Endodermal cell (in vitro differentiated cells): ENCODE measurements around the gene ARL5C. TPM values are rescaled to one million over a fixed set of nuclear protein-coding genes. Genes with fewer than 3 reads are reported as not detected.

Experiments used
- DNase-seq: peaks from one replicate; pipeline ENCODE4 v3.0.0-alpha.2; 2017
- H3K27ac ChIP-seq: 2 replicates; pipeline ENCODE4 v1.5.1; 2013; ENCODE audit warnings: mild to moderate bottlenecking, low read depth, low read length, moderate library complexity
- H3K27me3 ChIP-seq: 2 replicates; pipeline ENCODE4 v1.6.1; 2013; ENCODE audit warnings: mild to moderate bottlenecking, low read length, moderate library complexity; ENCODE audit not compliant: insufficient read depth, control insufficient read depth, poor library complexity, severe bottlenecking
- H3K36me3 ChIP-seq: 2 replicates; pipeline ENCODE4 v1.7.0; 2013; ENCODE audit warnings: mild to moderate bottlenecking, low read length, moderate library complexity; ENCODE audit not compliant: control insufficient read depth, insufficient read depth
- H3K4me1 ChIP-seq: one replicate; pipeline ENCODE4 v1.7.0; 2013; ENCODE audit warnings: low read length; ENCODE audit not compliant: control insufficient read depth, insufficient read depth
- H3K4me3 ChIP-seq: 2 replicates; pipeline ENCODE4 v1.5.1; 2013; ENCODE audit warnings: mild to moderate bottlenecking, low read length, moderate library complexity
- H3K9ac ChIP-seq: 2 replicates; pipeline ENCODE4 v1.6.1; 2013; ENCODE audit warnings: mild to moderate bottlenecking, low read length, moderate library complexity; ENCODE audit not compliant: poor library complexity, severe bottlenecking; ENCODE audit errors: extremely low read depth
- H3K9me3 ChIP-seq: 2 replicates; pipeline ENCODE4 v1.6.1; 2013; ENCODE audit warnings: mild to moderate bottlenecking, low read length, moderate library complexity; ENCODE audit not compliant: control insufficient read depth
- H3K27ac Mint-ChIP-seq: 2 replicates; pipeline ENCODE4 v1.8.0; 2020; ENCODE audit warnings: mixed read lengths
- H3K27me3 Mint-ChIP-seq: 2 replicates; pipeline ENCODE4 v1.8.0; 2021; ENCODE audit warnings: mild to moderate bottlenecking, mixed read lengths; ENCODE audit not compliant: insufficient read depth
- H3K36me3 Mint-ChIP-seq: 2 replicates; pipeline ENCODE4 v1.8.0; 2020; ENCODE audit warnings: low read depth, mixed read lengths
- H3K4me1 Mint-ChIP-seq: 2 replicates; pipeline ENCODE4 v1.8.0; 2020; ENCODE audit warnings: mixed read lengths
- H3K4me3 Mint-ChIP-seq: 2 replicates; pipeline ENCODE4 v1.8.0; 2020; ENCODE audit warnings: mild to moderate bottlenecking, moderate library complexity, mixed read lengths
- H3K9me3 Mint-ChIP-seq: 2 replicates; pipeline ENCODE4 v1.8.0; 2020; ENCODE audit warnings: mild to moderate bottlenecking, mixed read lengths
- CTCF ChIP-seq: fragments of 200-600 bp; sonication (generic); conservative IDR thresholded peaks from 2 replicates; pipeline ENCODE4 v1.5.0; 2021; ENCODE audit warnings: antibody characterized with exemption, mild to moderate bottlenecking
- WGBS, 2 experiments: methylation state at CpG; one replicate each; pipeline versions ENCODE4 v1.1.5 to v1.1.7; 2013; ENCODE audit warnings: missing lambda C conversion rate in 2 of 2, mixed read lengths in 1 of 2; ENCODE audit not compliant: insufficient coverage in 1 of 2, insufficient read length in 1 of 2; 5-methylcytosine and 5-hydroxymethylcytosine counted together
- total RNA-seq, 2 donors: library from RNA; stranded (reverse); fragmentation: NEBNext Ultra II Directional in 1 of 2; extraction: Animal tissue kit (Norgen Biotek cat#: 25700) in 1 of 2; gene quantifications; 2 replicates in 1 of 2; 3 replicates in 1 of 2; pipeline ENCODE4 v1.2.1, GENCODE V29; 2021

ARL5C gene
- total RNA-seq, 2 donors from 2014 or later: not detected

GRCh38 chr17:39212195-39212810 lies 46.3 kb upstream of the ARL5C start:
- H3K4me1 ChIP-seq: peaks cover 4% of the 10 kb centered on the region
- H3K4me3 ChIP-seq: no peak overlapping the region
- Mint-ChIP-seq H3K9me3 (no peaks in the 10 kb centered on the region), H3K27me3 (peaks cover 56% of the 10 kb centered on the region), H3K4me1 (peaks cover 6% of the 10 kb centered on the region), H3K4me3 (no peak overlapping the region), H3K36me3 (no peaks in the 10 kb centered on the region), H3K27ac (no peak overlapping the region)
- no peaks in the 10 kb centered on the region for H3K9me3 ChIP-seq
- TF ChIP-seq CTCF: no peak
- WGBS, 2 experiments: 92% methylated on average over 7 to 11 of the region's 11 CpGs
- no peak overlapping the region for H3K9ac ChIP-seq
- H3K36me3 ChIP-seq: no peaks in the 10 kb centered on the region
- no peak overlapping the region for H3K27ac ChIP-seq
- peak; percentile 47 for DNase-seq
- peaks cover 34% of the 10 kb centered on the region for H3K27me3 ChIP-seq

- Histone ChIP-seq H3K4me1 (peaks cover 4% of the 10 kb centered on the region), H3K27me3 (peaks cover 20% of the 10 kb centered on the region), H3K9me3 (no peaks in the 10 kb centered on the region), H3K36me3 (peaks cover under 1% of the 10 kb centered on the region), H3K9ac (no peak overlapping the region), H3K4me3 (no peak overlapping the region), H3K27ac (no peak overlapping the region)
- DNase-seq: no peak
- 23 to 58% methylated on average over 6 to 22 of the region's 22 CpGs for WGBS, 2 experiments
- no peak for TF ChIP-seq CTCF
- Mint-ChIP-seq H3K36me3 (peaks cover 1% of the 10 kb centered on the region), H3K27ac (no peak overlapping the region), H3K9me3 (no peaks in the 10 kb centered on the region), H3K27me3 (peaks cover 34% of the 10 kb centered on the region), H3K4me3 (peak overlapping the region; percentile 42), H3K4me1 (peaks cover 9% of the 10 kb centered on the region)
Measured at GRCh38 chr17:39210093-39210434, 44.1 kb upstream of the ARL5C start.

- no peaks in the 10 kb centered on the region for H3K9me3 ChIP-seq
- DNase-seq: peak; percentile 86
- WGBS, 2 experiments: 20 to 25% methylated on average over 18 to 39 of the region's 39 CpGs
- H3K36me3 ChIP-seq: peaks cover 6% of the 10 kb centered on the region
- Mint-ChIP-seq H3K36me3 (peaks cover 7% of the 10 kb centered on the region), H3K4me3 (peak overlapping the region; percentile 42), H3K27me3 (peaks cover 30% of the 10 kb centered on the region), H3K27ac (no peak overlapping the region), H3K9me3 (no peaks in the 10 kb centered on the region), H3K4me1 (peaks cover 9% of the 10 kb centered on the region)
- H3K27me3 ChIP-seq: peaks cover 20% of the 10 kb centered on the region
- no peak for TF ChIP-seq CTCF
- H3K9ac ChIP-seq: no peak overlapping the region
- H3K4me3 ChIP-seq: no peak overlapping the region
- H3K27ac ChIP-seq: no peak overlapping the region
- H3K4me1 ChIP-seq: peaks cover 4% of the 10 kb centered on the region
Measured at GRCh38 chr17:39209317-39210092, 43.5 kb upstream of the ARL5C start.
